SU-DHL-6 (cell line): ENCODE measurements around the gene EFCAB8.

ENCODE experiments used
- EZH2phosphoT487 ChIP-seq: fragments of 200-600 bp; sonication (generic), shearing (Covaris generic); conservative IDR thresholded peaks from 2 replicates; pipeline ENCODE4 v1.6.1; 2018; ENCODE audit warnings: mild to moderate bottlenecking, antibody characterized with exemption, low read length, moderate library complexity, mixed read lengths
- TF ChIP-seq, protein P1 (sequence below): fragments of 200-600 bp; sonication (generic); IDR thresholded peaks from one replicate; pipeline ENCODE4 v1.5.1; 2017; ENCODE audit warnings: antibody characterized with exemption, mild to moderate bottlenecking, low read length, moderate library complexity; ENCODE audit not compliant: insufficient read depth, poor library complexity, severe bottlenecking

- TF ChIP-seq, protein P1, sequence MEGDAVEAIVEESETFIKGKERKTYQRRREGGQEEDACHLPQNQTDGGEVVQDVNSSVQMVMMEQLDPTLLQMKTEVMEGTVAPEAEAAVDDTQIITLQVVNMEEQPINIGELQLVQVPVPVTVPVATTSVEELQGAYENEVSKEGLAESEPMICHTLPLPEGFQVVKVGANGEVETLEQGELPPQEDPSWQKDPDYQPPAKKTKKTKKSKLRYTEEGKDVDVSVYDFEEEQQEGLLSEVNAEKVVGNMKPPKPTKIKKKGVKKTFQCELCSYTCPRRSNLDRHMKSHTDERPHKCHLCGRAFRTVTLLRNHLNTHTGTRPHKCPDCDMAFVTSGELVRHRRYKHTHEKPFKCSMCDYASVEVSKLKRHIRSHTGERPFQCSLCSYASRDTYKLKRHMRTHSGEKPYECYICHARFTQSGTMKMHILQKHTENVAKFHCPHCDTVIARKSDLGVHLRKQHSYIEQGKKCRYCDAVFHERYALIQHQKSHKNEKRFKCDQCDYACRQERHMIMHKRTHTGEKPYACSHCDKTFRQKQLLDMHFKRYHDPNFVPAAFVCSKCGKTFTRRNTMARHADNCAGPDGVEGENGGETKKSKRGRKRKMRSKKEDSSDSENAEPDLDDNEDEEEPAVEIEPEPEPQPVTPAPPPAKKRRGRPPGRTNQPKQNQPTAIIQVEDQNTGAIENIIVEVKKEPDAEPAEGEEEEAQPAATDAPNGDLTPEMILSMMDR, result no peak
- TF ChIP-seq EZH2phosphoT487, result no peak
Measured at GRCh38 chr20:32976746-32977145, 118.0 kb downstream of the EFCAB8 start.
